ENCODE data around the gene IGSF10.
"Not testable (repeated sequence)": the region's sequence is repeated elsewhere in the genome, so short reads cannot be mapped to it uniquely, and the experiment has no call there.

IGSF10 gene

DNA sequence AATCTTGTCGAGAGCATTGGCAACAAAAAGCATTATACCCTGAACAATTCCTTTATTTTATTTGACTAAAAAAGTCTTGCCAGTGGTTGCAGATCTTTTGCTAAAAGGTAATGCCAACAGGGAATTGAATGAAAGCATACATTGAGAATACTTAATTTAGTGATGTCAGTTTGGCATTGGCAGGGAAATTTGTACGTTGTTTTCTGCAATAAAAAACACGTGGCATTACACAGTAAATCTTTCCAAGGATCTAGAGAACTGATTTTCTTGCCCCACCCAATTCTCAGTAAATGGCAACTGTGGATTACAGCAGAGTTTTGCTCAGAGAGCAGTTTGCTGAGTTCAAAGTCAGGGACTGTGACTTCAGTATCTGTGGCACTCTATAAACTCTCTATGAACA, 38.3 kb upstream of the IGSF10 start:
- Histone ChIP-seq H3K36me3 (no peaks in the 10 kb centered on the region), H3K4me3 (ENCODE audit: low read depth, low read length) (no peak overlapping the region), H3K9me3 (no peaks in the 10 kb centered on the region), H3K4me1 (peaks cover 5% of the 10 kb centered on the region; the same call in 1 of the 2 replicates), H3K27me3 (no peaks in the 10 kb centered on the region)
- TF ChIP-seq, protein P1, sequence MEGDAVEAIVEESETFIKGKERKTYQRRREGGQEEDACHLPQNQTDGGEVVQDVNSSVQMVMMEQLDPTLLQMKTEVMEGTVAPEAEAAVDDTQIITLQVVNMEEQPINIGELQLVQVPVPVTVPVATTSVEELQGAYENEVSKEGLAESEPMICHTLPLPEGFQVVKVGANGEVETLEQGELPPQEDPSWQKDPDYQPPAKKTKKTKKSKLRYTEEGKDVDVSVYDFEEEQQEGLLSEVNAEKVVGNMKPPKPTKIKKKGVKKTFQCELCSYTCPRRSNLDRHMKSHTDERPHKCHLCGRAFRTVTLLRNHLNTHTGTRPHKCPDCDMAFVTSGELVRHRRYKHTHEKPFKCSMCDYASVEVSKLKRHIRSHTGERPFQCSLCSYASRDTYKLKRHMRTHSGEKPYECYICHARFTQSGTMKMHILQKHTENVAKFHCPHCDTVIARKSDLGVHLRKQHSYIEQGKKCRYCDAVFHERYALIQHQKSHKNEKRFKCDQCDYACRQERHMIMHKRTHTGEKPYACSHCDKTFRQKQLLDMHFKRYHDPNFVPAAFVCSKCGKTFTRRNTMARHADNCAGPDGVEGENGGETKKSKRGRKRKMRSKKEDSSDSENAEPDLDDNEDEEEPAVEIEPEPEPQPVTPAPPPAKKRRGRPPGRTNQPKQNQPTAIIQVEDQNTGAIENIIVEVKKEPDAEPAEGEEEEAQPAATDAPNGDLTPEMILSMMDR (IDR thresholded peaks at IDR 0.05; ENCODE audit: low read depth, low read length), result no peak
- no peak for DNase-seq

DNA sequence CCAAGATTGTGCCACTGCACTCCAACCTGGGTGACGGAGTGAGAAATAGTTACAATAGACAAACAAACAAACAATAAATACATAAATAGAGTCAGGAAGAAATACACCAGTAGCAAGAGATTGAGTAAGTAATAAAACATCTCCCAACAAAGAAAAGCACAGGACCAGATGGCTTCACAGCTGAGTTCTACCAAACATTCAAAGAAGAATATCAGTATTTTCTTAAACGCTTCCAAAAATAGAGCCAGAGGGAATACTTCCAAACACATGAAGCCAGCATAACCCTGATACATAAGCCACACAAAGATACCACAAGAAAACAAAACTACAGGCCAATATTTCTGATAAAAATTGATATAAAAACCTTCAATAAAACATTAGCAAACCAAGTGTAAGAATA, 30.7 kb upstream of the IGSF10 start:
- H3K36me3 ChIP-seq, result no peaks in the 10 kb centered on the region
- TF ChIP-seq, protein P1 (IDR thresholded peaks at IDR 0.05; ENCODE audit: low read depth, low read length), result no peak
- H3K27me3 ChIP-seq, result no peaks in the 10 kb centered on the region
- H3K4me3 ChIP-seq (ENCODE audit: low read depth, low read length), result no peak overlapping the region
- no peaks in the 10 kb centered on the region for H3K9me3 ChIP-seq
- DNase-seq, result no peak
- no peaks in the 10 kb centered on the region for H3K4me1 ChIP-seq

DNA sequence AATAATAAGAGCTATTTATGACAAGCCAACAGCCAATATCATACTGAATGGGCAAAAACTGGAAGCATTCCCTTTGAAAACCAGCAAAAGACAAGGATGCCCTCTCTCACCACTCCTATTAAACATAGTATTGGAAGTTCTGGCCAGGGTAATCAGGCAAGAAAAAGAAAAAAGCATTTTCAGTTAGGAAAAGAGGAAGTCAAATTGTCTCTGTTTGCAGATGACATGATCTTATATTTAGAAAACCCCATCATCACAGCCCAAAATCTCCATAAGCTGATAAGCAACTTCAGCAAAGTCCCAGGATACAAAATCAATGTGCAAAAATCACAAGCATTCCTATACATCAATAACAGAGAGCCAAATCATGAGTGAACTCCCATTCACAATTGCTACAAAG, 27.0 kb upstream of the IGSF10 start:
- H3K9me3 ChIP-seq; H3K4me1 ChIP-seq; H3K4me3 ChIP-seq (ENCODE audit: low read depth, low read length); H3K36me3 ChIP-seq; H3K27me3 ChIP-seq; DNase-seq: not testable (repeated sequence)

DNA sequence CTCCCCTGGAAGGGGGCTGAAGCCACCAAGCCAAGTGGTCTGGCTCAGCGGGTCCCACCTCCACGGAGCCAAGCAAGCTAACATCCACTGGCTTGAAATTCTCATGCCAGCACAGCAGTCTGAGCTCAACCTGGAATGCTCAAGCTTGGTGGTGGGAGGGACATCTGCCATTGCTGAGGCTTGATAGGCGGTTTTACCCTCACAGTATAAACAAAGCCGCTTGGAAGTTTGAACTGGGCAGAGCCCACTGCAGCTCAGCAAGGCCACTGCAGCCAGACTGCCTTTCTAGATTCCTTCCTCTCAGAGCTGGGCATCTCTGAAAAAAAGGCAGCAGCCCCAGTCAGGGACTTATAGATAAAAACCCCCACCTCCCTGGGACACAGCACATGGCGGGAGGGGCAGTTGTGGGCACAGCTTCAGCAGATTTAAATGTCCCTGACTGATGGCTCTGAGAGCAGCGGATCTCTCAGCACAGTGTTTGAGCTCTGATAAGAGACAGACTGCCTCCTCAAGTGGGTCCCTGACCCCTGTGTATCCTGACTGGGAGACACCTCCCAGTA, 23.2 kb upstream of the IGSF10 start:
- TF ChIP-seq, protein P1 (IDR thresholded peaks at IDR 0.05; ENCODE audit: low read depth, low read length), result no peak

DNA sequence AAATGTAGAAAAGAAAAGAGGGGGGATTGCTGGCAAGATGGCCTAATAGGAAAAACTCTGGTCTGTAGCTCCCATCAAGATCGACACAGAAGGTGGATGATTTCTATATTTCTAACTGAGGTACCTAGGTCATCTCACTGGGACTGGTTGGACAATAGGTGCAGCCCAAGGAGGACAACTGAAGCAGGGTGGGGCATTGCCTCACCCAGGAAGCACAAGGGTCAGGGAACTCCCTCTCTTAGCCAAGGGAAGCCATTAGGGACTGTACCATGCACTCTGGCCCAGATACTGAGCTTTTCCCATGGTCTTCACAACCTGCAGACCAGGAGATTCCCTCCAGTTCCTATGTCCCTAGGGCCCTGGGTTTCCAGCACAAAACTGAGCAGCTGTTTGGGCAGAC, 22.6 kb upstream of the IGSF10 start:
- Histone ChIP-seq H3K27me3 (no peaks in the 10 kb centered on the region), H3K9me3 (no peaks in the 10 kb centered on the region), H3K36me3 (no peaks in the 10 kb centered on the region), H3K4me1 (no peaks in the 10 kb centered on the region), H3K4me3 (ENCODE audit: low read depth, low read length) (no peak overlapping the region)
- no peak for DNase-seq
- TF ChIP-seq, protein P1 (IDR thresholded peaks at IDR 0.05; ENCODE audit: low read depth, low read length), result no peak

More for the DNA sequence above, 23.2 kb upstream of the IGSF10 start:
- Histone ChIP-seq H3K27me3 (no peaks in the 10 kb centered on the region), H3K4me1 (no peaks in the 10 kb centered on the region), H3K9me3 (no peaks in the 10 kb centered on the region), H3K36me3 (no peaks in the 10 kb centered on the region), H3K4me3 (ENCODE audit: low read depth, low read length) (no peak overlapping the region)
- DNase-seq, result no peak

DNA sequence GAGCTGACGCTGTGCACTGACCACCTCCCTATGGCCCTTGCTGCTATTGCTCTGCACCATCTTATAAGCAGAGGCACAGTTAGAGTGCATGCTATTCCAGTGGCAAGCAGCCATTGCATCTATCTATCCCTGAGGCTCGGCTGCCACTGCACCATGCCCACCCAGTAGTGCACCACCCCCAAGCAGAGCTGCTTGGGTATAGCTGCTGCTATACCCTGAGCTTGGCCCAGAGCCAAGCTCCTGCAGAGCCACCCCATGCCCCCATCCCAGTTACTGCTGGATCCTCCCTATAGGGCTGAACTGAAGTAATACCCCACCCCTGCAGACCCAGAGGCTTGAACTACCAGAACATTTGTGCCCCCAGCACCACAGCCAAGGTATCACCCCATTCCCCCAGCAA, 19.6 kb upstream of the IGSF10 start:
- H3K36me3 ChIP-seq, result no peaks in the 10 kb centered on the region
- H3K4me3 ChIP-seq (ENCODE audit: low read depth, low read length), result no peak overlapping the region
- DNase-seq, result no peak
- TF ChIP-seq, protein P1 (IDR thresholded peaks at IDR 0.05; ENCODE audit: low read depth, low read length), result no peak
- H3K9me3 ChIP-seq, result no peaks in the 10 kb centered on the region
- no peaks in the 10 kb centered on the region for H3K27me3 ChIP-seq
- no peaks in the 10 kb centered on the region for H3K4me1 ChIP-seq

DNA sequence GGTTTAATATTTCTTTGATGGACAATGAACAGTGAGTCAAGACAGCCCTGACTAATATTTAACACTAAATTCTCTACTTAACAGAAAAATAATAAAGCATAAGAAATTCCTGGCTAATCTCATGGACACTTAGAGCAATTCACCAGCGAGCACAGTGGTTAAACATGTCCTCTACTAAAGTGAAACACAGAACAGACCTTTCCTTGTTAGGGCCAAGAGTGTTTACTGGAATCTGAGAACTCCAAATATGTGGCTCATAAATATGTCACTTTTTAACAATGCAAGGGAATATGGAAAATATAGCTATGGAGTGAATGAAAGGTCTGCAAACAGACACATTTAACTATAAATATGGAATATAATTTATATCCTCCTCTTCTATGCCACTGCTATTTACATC, 18.6 kb upstream of the IGSF10 start:
- no peaks in the 10 kb centered on the region for H3K27me3 ChIP-seq
- H3K4me3 ChIP-seq (ENCODE audit: low read depth, low read length), result no peak overlapping the region
- TF ChIP-seq, protein P1 (IDR thresholded peaks at IDR 0.05; ENCODE audit: low read depth, low read length), result no peak
- no peaks in the 10 kb centered on the region for H3K9me3 ChIP-seq
- no peak for DNase-seq
- H3K36me3 ChIP-seq, result no peaks in the 10 kb centered on the region
- no peaks in the 10 kb centered on the region for H3K4me1 ChIP-seq
